Tongue (tissue), 2 donors: ENCODE results near the gene PVRIG. TPM values are rescaled to one million over a fixed set of nuclear protein-coding genes. Genes with fewer than 3 reads are reported as not detected.
"Not testable (repeated sequence)": the region's sequence is repeated elsewhere in the genome, so short reads cannot be mapped to it uniquely, and the experiment has no call there.

Experiments used
- DNase-seq: peaks from one replicate; pipeline ENCODE4 v3.0.0-alpha.2; 2015
- total RNA-seq: library from RNA; depleted of rRNA; stranded (reverse); fragments of >200 nt; gene quantifications from one replicate; pipeline ENCODE4 v1.2.3, GENCODE V29; 2014

The PVRIG gene
- total RNA-seq, result not detected

DNA sequence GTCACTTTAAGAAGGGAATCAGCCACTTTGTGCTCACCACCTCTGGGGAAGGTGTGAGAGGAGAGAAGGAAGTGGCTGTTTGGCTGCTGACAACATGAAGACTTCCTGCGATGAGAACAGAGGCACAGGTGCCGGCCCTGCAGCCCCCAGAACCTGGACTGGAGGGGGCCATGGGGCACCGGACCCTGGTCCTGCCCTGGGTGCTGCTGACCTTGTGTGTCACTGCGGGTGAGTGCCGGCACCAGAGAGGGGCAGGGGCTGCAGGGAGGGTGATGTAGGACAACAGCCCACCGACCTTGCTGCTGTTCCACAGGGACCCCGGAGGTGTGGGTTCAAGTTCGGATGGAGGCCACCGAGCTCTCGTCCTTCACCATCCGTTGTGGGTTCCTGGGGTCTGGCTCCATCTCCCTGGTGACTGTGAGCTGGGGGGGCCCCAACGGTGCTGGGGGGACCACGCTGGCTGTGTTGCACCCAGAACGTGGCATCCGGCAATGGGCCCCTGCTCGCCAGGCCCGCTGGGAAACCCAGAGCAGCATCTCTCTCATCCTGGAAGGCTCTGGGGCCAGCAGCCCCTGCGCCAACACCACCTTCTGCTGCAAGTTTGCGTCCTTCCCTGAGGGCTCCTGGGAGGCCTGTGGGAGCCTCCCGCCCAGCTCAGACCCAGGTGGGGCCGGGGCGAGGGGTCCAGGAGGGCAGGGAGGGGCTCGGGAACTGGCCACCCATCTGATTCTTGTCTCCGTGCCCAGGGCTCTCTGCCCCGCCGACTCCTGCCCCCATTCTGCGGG is at the start of gene PVRIG:
Gene PVRIG, plus strand, starts transcription at position 149 of the 785 bp plus-strand sequence. Its CDS starts 22 bp downstream, at position 171.
- DNase-seq, result not testable (repeated sequence)

DNA sequence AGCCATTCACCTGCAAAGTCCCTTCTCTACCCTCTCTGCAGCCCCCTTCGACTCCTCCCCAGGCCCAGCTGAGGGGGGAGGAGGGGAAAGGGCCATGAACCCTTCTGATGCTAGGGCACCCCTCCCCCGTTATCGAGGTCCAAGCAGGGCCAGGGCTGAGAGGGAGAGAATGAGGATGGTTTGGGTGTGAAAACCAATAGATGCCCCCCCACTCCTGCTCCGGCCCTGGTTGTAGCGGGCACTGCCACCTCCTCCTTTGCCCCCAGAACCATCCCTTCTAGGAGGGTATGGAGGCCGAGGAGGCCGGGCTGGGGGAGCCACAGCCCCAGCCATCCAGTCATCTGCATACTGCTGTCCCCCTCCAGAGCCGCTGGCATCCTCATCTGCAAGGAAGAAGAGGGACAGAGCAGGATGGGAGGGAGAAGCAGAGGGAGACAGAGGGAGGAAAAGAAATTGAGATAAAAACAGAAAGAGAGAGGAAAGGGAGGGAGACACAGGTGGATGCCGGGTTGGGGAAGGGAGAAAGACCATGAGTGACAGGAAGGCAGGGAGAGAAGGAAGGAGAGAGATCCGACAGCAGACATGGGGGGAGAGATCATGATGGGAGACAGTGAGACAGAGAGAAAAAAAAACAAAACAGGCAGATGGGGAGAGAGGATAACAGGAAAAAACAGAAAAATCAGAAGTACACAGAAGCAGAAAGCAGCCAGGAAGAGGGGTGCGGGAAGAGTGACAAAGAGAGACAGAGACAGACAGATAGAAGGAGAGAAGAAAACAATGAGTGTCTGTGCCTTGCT is 49.5 kb upstream of the PVRIG start:
- DNase-seq, result no peak

DNA sequence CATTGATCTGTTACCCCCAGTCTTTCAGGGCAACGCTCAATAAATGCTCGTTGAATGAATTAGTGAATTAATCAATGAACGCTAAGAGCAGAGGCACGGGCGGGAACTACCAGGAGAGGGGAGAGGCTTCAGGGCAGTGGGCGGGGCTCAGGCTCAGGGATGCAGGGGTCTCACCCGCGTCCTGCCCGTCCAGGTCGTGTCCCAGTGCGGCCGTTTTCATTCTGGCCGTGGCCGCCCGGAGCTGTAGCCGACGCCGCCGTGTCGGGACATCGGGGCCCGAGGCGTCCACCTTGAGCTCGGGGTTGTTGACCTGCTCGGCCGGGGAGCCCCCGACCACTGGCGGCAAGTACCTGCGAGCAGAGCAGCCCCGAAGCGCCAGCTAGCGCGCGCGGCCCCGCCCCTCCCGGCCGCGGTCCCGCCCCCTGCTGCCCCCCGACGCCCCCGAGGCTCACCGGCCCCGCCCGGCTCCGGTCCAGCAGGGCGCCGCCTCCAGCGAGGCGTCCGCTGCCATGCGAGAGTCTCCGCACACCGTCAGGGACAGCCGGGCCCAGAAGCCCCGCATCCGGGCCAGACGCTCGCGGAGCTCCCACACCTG is 48.6 kb upstream of the PVRIG start:
- peak; percentile 32 for DNase-seq

DNA sequence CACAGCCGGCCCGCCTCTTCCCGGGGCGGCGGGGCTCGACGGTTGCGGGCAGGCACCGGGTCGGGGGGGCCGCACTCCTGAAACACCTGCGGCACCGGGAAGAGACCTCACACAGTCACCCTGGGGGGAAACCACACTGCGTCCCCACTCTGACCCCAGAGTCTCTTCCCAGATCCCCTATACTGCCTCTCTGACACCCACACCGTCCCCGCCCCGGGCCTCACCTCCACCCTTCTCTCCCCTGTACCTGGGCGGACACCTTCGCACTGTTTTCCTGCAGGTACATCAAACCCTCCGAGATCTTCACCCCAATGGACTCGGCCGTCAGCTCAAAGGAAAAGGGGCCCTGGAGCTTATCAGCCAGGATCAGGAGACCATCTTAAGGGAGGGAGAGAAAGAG is 47.9 kb upstream of the PVRIG start:
- DNase-seq, result no peak

DNA sequence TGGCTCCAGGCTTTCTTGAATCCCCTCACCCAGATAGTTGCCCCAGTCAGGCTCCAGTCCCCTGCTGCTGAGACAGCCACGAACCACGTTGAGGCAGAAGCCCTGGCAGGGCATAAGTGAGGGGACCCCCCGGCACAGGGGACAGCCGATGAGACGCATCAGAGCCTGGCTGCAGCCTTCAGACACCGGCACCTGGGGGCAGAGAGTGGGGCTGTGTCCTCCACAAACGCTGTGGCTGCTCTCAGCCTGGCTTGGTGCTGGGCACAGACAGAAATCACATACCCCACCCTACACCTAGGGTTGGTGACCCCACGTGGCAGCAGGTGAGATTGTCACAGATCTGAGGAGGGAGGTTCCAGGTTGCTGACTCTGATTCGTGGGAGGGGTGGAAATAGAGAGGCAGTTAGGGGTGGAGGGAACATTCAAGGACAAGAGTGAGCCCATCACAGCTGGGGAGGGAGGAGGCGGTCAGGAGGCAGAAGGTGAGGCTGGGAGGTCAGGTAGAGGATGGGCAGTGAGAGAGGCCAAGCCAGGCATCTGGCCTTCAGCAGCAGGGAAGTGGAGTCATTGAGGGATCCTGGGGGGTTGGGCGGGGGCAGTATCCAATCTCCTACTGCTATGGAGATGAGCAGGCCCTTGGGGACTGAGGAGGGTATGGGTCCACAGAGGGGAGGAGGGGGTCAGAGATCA is 45.8 kb upstream of the PVRIG start:
- no peak for DNase-seq

DNA sequence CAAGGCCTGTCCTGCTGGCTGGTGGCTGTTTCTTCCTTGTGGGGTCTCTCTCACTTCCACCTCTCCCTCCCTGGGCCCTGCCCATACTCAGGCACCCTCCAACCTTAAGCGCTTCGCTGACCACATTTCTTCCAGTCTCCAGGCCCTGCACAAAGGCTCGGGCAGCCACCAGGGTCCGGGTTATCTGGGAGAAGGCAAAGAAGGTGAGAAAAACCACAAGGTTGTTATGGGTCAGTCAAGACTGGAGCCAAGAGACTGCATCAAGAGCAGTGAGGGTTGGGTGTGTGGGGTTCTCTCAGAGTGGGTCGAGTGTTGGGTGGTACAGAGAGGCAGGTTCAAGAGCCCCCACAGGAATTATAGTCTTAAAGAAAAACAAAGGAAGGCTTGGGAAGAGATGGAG is 45.2 kb upstream of the PVRIG start:
- no peak for DNase-seq

DNA sequence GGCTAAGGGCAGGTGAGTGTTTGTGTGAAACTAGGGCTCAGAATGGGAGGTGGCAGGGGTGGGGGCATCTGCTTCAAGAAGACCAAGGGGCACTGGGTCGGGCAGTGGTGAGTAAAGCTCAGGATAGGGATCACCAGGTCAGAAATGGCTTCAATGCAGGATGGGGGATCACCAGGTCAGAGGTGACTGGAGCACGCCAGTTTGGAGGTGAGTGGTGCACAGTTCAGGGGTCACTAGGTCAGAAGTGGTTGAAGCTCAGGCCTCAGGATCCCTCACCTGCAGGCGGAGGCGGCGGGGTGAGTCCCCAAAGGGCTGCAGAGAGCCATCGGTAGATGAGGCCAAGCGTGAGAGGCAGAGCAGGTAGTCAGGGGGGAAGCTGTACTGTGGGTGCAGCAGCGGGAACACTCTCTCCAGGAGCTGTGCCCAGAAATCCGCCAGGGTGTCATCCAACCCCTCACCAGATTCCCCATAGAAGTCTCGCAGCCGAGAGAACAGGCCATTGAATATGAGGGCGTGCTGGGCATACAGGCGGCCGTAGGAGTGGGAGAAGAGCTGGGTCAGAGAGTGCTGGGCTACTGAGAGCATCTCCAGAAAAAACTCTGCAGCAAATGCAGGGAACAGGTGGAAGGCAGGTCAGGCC is 44.3 kb upstream of the PVRIG start:
- DNase-seq, result no peak

DNA sequence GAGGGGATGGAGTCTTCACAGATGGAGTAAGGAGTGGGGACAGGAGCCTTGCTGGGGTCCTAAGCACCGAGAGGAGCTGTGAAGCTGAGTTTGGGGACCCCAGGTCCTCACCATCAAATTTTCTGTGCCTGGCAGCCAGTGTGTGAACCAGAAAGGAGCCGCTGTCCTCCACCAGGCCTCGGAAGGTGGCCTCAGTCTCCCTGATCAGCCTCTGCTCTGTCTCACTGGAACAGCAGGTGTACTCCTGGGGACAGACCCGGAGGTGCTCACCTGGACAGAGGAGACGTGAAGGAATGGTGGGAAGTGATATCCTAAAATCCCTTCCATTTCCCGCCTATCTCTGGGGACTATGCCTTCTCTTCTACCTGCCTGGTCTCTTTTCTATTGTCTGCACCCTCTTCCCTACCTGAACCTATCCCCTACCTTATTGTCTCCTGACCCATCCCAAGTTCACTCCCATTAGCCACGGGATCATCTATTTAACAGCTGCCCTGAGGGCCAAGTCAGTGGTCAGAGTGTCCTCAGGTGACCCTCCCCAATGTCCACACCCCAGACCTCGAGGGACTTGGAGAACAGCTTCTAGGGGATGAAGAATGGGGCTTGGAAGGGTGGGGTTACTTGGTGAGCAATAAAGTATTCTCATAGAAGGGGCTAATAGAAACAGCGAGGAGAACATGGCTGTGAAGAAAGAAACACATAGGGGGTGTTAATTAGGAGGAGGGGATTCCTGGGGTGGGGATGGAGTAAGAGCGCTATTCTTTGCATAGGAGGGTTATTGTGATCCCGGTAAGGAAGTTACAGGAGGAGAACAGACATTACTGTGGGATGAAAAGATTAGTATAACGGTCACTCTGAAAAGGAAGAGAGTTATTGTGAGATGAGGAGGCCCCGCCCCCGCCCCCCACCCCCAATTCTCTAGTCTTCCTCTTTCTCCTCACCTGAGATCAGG is 43.4 kb upstream of the PVRIG start:
- DNase-seq, result no peak

DNA sequence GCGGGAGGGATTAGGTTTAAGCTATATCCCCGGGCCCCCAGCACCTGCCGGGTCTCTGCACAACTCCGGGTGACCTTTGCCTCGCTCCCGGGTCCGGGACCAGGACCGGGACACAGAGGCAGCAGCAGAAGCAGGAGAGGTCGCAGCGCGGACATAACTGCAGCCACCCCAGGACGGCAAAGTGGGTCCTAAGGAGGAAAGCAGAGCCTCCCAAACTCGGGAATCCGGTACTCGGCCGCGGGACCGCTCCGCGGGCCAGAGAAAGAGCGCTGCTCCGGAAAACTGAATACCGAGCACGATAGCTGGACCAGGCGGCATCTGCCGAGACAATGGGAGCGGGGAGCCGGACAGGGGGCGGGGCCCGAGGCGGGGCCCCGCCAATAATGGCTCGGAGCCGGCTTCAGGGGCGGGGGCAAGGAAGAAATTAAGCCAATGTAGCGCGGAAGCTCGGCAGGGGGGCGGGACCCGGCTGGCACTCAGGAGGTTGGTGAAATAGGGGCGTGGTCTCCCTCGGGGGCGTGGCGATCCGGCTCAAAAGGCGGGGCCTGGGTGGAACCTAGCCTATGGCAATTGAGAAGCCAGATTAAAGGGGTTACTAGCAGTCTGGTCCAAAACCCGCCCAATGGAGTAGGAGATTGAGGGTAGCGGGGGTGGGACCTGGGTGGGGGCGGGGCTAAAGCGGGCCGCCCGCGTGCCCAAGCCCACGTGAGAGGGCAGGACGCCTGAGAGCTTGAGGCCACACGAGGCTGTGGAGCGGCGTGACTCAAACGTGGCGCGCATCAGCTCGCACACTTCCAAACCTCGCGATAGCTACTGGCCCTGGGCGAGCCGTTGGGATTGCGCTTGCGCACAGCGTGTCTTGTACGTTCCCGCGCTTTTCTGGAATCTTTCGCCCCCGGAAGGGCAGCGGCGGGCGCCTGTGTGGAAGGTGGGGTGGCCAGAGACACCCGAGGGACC is 42.4 kb upstream of the PVRIG start, which contains the start of the genes GPC2 and STAG3:
Gene GPC2, minus strand, starts transcription at position 337 of the 957 bp plus-strand sequence. Its CDS starts 182 bp downstream, at position 155.
Gene STAG3, plus strand, starts transcription at position 874 of the 957 bp plus-strand sequence. CDS start 2,639 bp downstream, outside the sequence.
- DNase-seq, result peak; percentile 98

DNA sequence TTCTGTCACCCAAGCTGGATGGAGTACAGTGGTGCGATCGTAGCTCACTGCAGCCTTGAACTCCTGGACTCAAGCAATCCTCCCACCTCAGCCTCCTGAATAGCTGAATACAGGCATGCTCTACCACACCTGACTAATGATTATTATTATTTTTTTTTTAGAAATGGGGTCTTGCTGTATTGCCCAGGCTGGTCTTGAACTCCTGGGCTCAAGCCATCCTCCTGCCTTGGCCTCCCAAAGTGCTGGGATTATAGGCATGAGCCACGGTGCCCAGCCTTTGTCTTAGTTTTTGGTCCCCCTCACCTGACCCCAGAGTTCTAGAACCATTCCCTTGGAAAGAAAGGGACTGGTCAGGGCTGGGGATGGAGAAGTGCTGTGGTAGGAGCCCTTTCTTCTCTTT is 39.7 kb upstream of the PVRIG start:
- not testable (repeated sequence) for DNase-seq

DNA sequence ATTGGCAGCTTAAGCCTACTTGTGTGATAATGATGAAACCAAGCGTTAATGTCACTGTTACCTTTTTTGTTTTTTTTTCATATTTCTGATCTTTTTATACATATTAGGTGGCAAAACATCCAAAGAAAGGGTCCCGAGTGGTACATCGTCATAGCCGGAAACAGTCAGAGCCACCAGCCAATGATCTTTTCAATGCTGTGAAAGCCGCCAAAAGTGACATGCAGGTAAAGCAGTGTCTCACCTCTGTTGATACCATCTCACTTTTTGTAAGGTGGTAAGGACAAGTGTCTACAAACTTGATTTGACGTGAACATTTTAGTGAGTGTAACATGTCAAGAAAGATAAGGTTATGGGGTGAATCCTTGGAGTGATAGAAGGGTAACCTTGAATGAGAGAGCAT is 37.1 kb upstream of the PVRIG start:
- not testable (repeated sequence) for DNase-seq

DNA sequence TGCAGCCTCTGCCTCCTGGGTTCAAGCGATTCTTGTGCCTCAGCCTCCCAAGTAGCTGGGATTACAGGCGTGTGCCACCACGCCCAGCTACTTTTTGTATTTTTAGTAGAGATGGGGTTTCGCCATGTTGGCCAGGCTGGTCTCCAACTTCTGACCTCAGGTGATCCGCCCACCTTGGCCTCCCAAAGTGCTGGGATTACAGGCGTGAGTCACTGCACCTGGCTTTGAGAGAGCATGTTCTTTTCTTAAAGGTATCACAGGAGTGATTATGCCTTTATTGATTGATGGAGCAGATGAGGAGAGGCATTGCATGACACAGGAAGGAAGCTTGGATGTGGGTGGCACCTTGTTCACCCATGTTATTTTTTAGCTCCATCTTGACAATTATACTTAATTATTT is 36.7 kb upstream of the PVRIG start:
- not testable (repeated sequence) for DNase-seq

DNA sequence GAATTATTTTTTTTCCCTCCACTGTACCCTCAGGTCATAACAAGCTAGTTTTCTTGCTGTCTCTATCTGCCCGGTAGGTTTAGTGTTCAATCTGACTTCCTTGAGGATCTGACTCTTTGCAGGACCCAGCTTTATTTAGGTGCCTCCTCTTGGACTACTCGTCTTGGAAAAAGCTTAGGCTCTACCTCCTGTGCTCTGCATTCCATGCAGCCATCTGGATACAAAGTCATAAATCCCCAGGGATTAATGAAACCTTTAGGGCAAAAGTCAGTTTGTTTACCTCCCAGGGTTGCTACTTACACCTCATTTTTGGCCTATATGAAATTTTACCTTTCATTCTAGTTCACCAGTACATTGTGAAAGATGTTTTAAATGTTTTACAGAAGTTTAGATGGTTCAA is 34.0 kb upstream of the PVRIG start:
- no peak for DNase-seq

DNA sequence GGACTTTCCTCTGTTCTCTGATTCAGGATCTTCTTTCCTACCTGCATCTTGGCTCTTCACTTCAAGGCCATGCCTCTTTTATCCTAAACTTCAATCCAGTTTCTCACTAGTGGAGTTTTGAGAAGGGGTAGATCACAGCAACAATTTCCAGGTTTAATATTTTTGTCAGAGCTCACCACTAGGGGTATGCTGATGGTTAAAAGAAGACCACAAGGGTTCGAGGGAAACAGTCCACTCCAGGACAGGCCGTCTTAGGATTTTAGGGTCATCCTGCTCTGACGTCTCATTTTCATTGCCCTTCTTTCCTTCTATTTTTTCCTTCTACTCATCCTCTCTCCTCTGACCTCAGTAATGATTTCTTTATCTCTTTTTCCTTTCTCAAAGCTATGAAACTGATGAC is 30.7 kb upstream of the PVRIG start:
- no peak for DNase-seq

DNA sequence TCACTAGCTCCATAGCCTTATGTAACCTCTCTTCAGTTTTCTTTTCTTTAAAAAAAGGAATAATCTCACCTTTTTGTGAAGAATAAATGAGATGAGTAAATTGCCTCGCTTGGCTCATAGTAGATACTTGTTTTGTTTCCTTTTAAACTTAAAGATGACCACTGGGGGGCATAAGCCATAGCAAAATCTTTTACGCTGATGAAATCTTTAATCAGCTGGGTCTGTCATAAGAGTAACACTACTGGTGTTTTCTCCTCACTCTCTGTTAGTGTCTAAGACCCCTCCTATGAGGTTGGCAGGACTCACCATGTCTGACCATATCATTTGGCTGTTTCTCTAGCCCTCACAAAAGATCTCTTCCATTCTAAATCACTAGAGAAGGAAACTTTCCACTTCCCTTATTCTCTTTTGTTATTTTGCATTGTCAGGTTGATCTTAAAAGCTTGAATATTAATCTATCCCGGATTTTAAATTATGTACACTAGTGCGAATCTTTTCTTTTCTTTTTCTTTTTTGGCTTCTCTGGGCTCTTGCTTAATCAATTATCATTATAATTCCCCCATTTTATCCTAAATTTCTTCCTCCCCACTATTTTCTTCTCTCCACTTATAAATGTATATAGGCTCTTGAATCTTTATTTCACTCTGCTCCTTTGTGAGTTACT is 29.6 kb upstream of the PVRIG start:
- DNase-seq, result peak; percentile 50

DNA sequence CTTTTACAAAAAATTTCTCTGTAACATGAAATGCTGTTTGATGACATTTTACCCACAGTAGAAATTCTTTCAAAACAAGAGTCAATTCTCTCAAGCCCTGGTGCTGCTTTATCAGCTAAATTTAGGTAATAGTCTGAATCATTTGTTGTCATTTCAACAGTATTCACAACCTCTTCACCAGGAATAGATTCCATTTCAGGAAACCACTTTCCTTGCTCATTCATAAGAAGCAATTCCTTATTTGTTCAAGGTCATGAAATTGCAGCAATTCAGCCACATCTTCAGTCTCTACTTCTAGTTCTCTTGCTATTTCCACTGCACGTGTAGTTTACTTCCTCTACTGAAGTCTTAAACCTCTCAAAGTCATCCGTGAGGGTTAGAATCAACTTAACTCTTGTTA is 28.0 kb upstream of the PVRIG start:
- no peak for DNase-seq

DNA sequence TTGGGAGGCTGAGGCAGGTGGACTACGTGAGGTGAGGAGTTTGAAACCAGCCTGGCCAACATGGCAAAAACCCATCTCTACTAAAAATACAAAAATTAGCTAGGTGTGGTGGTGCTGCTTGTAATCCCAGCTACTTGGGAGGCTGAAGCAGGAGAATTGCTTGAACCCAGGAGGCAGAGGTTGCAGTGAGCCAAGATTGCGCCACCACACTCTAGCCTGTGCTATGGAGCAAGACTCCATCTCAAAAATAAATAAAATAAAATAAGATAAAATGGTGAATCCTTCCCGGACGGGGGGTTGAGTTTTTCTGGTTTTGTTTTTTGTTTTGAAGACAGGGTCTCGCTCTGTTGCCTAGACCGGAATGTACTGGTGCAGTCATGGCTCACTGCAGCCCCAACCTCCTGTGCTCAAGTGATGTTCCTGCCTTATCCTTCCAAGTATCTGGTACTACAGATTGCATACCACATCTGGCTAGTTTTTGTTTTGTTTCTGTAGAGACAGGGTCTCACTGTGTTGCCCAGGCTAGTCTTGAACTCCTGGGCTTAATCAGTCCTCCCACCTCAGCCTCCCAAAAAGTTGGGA is 27.4 kb upstream of the PVRIG start:
- DNase-seq, result not testable (repeated sequence)

DNA sequence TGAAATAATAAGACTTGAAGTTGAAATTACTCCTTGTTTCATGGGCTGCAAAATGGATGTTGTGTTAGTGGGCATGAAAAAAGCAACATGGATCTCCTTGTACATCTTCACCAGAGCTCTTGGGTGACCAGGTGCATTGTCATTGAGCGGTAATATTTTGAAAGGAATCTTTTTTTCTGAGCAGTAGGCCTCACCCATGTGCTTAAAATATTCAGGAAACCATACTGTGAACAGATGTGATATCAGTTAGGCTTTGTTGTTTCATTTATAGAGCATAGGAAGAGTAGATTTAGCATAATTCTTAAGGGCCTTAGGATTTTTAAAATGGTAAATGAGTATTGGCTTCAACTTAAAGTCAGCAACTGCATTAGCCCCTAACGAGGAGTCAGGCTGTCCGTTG is 26.8 kb upstream of the PVRIG start:
- DNase-seq, result no peak
